ENCODE data around the gene PPP1R3E. TPM values are rescaled to one million over a fixed set of nuclear protein-coding genes. Genes with fewer than 3 reads are reported as not detected.

Gene PPP1R3E
- total RNA-seq, 1 donor from 2014 or later = 14.6 TPM

DNA sequence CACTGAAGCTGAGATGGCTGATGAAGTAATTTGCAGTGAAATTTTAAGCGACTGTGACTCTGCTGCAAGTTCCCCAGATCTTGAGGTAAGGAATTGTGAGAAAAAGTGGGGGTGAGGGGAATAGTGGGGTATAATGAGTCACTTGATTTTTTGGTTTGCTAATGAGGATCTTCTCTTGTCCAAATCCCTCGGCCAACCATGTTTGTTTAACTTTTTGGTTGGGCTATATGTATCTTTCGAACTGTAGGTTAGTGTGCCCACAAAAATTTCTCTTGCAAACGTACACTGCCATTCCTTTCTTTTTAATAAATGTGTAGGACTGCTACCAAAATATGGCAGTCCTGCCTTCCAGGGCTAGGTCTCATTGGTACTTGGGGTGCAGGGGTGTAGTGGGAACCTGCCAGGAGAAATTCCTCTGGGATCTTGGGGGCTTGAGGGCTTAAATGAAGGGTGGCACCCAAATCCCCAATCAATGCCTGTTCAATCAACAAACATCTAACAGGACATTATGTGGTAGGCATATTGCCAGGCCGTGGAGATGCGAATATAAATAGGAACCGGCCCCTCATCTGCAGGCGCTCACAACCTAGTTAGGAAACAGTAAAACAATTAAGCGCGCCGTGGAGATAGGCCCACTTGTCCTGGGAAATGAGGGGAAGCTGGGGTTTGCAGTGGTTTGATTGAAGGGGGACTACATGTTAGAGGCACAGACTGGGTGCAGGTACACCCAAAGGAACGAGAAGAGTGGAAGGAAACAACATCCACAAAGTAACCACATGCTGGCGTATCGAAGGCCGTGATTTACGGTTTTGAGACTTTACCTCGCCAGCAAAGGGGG lies 17.3 kb upstream of the PPP1R3E start:
- DNase-seq (no peak), ATAC-seq (no peak)
- intact Hi-C loops (cut with DNase I) = no loop called here

GRCh38 chr14:23316300-23316699 lies 13.6 kb upstream of the PPP1R3E start:
- Histone ChIP-seq H3K4me1 (peaks cover 6% of the 10 kb centered on the region), H3K27me3 (no peaks in the 10 kb centered on the region), H3K4me3 (no peak overlapping the region), H3K27ac (no peak overlapping the region), H3K36me3 (peaks cover 9% of the 10 kb centered on the region), H3K9me3 (no peaks in the 10 kb centered on the region)
- TF ChIP-seq, protein P1, sequence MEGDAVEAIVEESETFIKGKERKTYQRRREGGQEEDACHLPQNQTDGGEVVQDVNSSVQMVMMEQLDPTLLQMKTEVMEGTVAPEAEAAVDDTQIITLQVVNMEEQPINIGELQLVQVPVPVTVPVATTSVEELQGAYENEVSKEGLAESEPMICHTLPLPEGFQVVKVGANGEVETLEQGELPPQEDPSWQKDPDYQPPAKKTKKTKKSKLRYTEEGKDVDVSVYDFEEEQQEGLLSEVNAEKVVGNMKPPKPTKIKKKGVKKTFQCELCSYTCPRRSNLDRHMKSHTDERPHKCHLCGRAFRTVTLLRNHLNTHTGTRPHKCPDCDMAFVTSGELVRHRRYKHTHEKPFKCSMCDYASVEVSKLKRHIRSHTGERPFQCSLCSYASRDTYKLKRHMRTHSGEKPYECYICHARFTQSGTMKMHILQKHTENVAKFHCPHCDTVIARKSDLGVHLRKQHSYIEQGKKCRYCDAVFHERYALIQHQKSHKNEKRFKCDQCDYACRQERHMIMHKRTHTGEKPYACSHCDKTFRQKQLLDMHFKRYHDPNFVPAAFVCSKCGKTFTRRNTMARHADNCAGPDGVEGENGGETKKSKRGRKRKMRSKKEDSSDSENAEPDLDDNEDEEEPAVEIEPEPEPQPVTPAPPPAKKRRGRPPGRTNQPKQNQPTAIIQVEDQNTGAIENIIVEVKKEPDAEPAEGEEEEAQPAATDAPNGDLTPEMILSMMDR (IDR thresholded peaks at IDR 0.05) = no peak
- intact Hi-C loops (cut with DNase I) = no loop called here
- DNase-seq (no peak), ATAC-seq (no peak)

More for the DNA sequence above, 17.3 kb upstream of the PPP1R3E start:
- H3K9me3 ChIP-seq = no peaks in the 10 kb centered on the region
- peaks cover 27% of the 10 kb centered on the region for H3K36me3 ChIP-seq
- H3K4me1 ChIP-seq = peaks cover 22% of the 10 kb centered on the region
- peak overlapping the region; percentile 95 for H3K27ac ChIP-seq
- H3K4me3 ChIP-seq = peak overlapping the region; percentile 57
- H3K27me3 ChIP-seq = no peaks in the 10 kb centered on the region
- TF ChIP-seq, protein P1 (IDR thresholded peaks at IDR 0.05) = no peak

GRCh38 chr14:23310546-23310945 lies 7.9 kb upstream of the PPP1R3E start:
- H3K4me1 ChIP-seq = peaks cover 26% of the 10 kb centered on the region
- H3K9me3 ChIP-seq = no peaks in the 10 kb centered on the region
- TF ChIP-seq, protein P1 (IDR thresholded peaks at IDR 0.05) = no peak
- intact Hi-C loops (cut with DNase I) = no loop called here
- ATAC-seq (no peak), DNase-seq (no peak)
- no peak overlapping the region for H3K27ac ChIP-seq
- no peaks in the 10 kb centered on the region for H3K27me3 ChIP-seq
- H3K36me3 ChIP-seq = peaks cover 27% of the 10 kb centered on the region
- H3K4me3 ChIP-seq = no peak overlapping the region

- no peak for DNase-seq
- H3K36me3 ChIP-seq = peaks cover 19% of the 10 kb centered on the region
These were observed 6.2 kb upstream of the PPP1R3E start for GRCh38 chr14:23308721-23309445.

More at GRCh38 chr14:23308721-23309445, 6.2 kb upstream of the PPP1R3E start:
- H3K9me3 ChIP-seq = no peaks in the 10 kb centered on the region
- TF ChIP-seq, protein P1 (IDR thresholded peaks at IDR 0.05) = no peak
- H3K27ac ChIP-seq = no peak overlapping the region
- H3K27me3 ChIP-seq = no peaks in the 10 kb centered on the region
- H3K4me1 ChIP-seq = peaks cover 29% of the 10 kb centered on the region
- no peak for ATAC-seq
- no peak overlapping the region for H3K4me3 ChIP-seq
- intact Hi-C loops (cut with DNase I) = no loop called here
